Ovary (tissue), 3 donors: ENCODE results near the gene FAM53B.

ENCODE experiments used
- CTCF ChIP-seq, 3 donors: fragments of 450-650 bp in 2 of 3; fragments of 200-600 bp in 1 of 3; IDR thresholded peaks; one replicate each; pipeline versions ENCODE4 v1.5.1 to v1.8.0; 2016 to 2022; ENCODE audit warnings: antibody characterized with exemption in 3 of 3, mild to moderate bottlenecking in 1 of 3
- POLR2A ChIP-seq: fragments of 450-650 bp; IDR thresholded peaks from one replicate; pipeline ENCODE4 v1.6.1; 2017; ENCODE audit warnings: antibody characterized with exemption, mild to moderate bottlenecking, moderate library complexity
- donor health status: DM: no; HTN: no; CAD: no.

- TF ChIP-seq CTCF (IDR thresholded peaks at IDR 0.05) (no peak), POLR2A (no peak)
These were observed 147.0 kb downstream of the FAM53B start for GRCh38 chr10:124596962-124597845.
